ENCODE results near the gene ANKRD34C.

- TF ChIP-seq CTCF (IDR thresholded peaks at IDR 0.05; ENCODE audit: low read length), result no peak
- no peak for TF ChIP-seq EZH2 (optimal IDR thresholded peaks at IDR 0.05; ENCODE audit: low read depth, low read length)
- TF ChIP-seq EZH2phosphoT487 (IDR thresholded peaks at IDR 0.05; ENCODE audit: low read length), result no peak
These were observed 17.4 kb upstream of the ANKRD34C start for GRCh38 chr15:79265167-79265566.

All from MM.1S (cell line).